Kidney tubule cell (primary cell): ENCODE data around the gene INSYN1.
"Not testable (repeated sequence)": the region's sequence is repeated elsewhere in the genome, so short reads cannot be mapped to it uniquely, and the experiment has no call there.

Source experiments
- DNase-seq: peaks from one replicate; pipeline ENCODE4 v3.0.0-alpha.2; 2018; ENCODE audit warnings: low spot score

Gene INSYN1

DNA sequence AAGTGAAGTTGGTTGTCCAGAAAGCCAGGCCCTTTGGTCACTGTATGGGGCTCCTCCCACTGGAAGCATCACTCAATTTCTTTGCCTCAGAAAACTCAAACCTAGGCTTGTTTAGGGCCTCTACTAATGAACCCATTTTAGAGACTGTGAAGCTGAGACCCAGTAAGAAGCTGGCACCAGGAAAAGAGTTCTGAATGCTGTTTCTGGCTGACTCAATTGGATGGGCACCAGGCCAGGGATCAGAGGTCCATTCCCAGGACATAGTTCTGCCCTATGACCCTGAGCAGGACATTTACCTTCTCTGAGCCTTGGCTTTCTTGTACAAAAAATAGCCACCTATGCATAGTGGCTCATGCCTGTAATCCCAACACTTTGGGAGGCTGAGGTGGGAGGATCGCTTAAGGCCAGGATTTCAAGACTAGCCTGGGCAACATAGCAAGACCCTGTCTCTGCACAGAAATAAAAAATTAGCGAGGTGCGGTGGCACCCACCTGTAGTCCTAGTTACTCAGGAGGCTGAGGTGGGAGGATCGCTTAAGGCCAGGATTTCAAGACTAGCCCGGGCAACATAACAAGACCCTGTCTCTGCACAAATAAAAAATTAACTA, 38.4 kb downstream of the INSYN1 start:
- no peak for DNase-seq

DNA sequence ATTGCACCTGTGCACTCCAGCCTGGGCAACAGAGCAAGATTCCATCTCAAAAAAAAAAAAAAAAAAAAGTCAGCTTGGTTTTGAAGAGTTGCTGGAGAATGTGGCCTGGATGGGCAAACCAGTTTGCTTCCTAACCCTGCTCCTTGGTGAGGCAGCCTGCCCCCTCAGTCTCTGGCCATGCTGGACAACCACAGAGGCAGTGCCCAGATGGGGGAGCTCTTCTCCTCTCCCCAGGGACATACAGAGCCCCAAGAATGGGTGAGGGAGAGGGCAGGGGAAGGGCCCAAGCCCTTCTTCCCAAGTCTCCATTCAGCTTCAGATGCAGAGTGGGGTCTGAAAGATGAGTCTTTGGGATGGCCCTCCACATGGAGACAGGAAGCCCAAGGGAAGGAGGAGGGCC, 41.0 kb downstream of the INSYN1 start:
- no peak for DNase-seq

GRCh38 chr15:73711526-73711925, 41.6 kb downstream of the INSYN1 start:
- no peak for DNase-seq

- no peak for DNase-seq
Measured at GRCh38 chr15:73710321-73710720, 42.8 kb downstream of the INSYN1 start.

- no peak for DNase-seq
Measured at GRCh38 chr15:73709686-73710085, 43.5 kb downstream of the INSYN1 start.

GRCh38 chr15:73709241-73709640, 43.9 kb downstream of the INSYN1 start:
- no peak for DNase-seq

GRCh38 chr15:73708691-73709090, 44.5 kb downstream of the INSYN1 start:
- DNase-seq, result no peak

DNA sequence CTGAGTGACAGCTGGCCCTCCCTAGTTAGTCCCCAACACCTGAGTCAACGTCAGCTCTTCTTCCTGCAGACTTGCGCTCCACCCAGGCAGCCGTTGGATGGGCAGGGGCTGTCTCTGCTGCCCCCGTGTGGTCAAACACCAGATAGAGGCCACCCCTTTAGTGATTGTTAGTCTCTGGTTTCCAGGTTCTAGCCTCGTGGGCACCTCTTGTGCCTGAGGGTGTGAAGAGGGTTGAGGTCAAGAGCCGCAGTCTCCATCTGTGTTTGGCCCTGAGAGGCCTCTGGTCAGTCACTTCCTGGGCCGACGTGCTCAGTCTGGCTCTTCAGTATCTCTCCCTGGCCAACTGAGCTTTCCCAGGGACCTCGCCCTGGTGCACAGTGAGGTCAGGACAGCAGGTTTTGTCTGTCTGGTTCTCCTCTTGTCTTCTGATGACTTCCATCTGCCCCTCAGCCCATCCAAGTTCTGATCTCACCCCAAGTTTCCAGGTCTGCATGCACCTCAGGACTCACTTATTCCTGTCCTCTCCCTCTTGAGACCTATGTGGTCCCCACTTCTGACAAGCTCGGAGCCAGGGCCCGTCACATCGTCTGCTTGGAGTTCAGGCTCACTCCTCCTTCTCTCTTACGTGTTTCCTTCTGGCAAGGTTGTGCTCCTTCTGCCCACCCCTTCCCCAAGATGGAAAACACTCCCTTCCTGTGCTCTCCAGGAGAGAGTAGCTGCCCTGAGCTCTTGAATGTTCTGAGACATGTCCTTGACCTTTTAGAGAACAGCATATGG, 48.1 kb downstream of the INSYN1 start:
- peak; percentile 65 for DNase-seq

GRCh38 chr15:73704142-73704868, 48.8 kb downstream of the INSYN1 start:
- DNase-seq, result not testable (repeated sequence)

DNA sequence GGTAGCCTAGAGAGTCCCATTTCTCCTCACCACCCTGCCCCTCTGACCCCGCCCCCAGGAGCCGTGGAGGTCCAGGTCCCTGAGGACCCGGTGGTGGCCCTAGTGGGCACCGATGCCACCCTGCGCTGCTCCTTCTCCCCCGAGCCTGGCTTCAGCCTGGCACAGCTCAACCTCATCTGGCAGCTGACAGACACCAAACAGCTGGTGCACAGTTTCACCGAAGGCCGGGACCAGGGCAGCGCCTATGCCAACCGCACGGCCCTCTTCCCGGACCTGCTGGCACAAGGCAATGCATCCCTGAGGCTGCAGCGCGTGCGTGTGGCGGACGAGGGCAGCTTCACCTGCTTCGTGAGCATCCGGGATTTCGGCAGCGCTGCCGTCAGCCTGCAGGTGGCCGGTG, 49.5 kb downstream of the INSYN1 start:
- DNase-seq, result not testable (repeated sequence)

- not testable (repeated sequence) for DNase-seq
Measured at GRCh38 chr15:73702311-73703239, 50.6 kb downstream of the INSYN1 start.

GRCh38 chr15:73700041-73700842, 52.9 kb downstream of the INSYN1 start:
- peak; percentile 79 for DNase-seq

- no peak for DNase-seq
Measured at GRCh38 chr15:73699249-73700040, 53.7 kb downstream of the INSYN1 start.

DNA sequence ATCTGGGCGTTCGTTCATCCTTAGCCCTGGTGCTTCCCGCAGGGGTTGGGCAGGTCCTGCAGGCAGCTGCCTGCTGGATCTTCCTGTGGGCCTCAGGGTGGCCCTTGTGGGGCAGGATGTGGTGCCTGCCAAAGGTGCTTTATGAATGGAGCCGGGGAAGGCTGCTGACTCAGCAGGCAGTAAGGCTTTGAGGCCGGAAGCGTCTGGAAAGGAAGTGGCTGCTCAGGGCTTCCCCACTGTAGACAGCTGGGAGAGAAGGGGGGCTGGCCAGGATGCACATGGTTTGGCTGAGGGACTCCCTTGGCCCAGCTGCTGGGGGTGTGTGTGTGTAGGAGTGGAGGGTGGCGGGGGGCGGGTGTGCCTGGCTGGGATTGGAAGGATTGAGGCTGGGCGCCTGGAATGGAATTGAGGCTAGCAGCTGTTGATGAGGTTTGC, 56.1 kb downstream of the INSYN1 start:
- DNase-seq, result peak; percentile 95

- no peak for DNase-seq
Measured at GRCh38 chr15:73696641-73697001, 56.5 kb downstream of the INSYN1 start.

- no peak for DNase-seq
Measured at GRCh38 chr15:73695773-73696640, 57.1 kb downstream of the INSYN1 start.

- no peak for DNase-seq
Measured at GRCh38 chr15:73694419-73694818, 58.7 kb downstream of the INSYN1 start.

DNA sequence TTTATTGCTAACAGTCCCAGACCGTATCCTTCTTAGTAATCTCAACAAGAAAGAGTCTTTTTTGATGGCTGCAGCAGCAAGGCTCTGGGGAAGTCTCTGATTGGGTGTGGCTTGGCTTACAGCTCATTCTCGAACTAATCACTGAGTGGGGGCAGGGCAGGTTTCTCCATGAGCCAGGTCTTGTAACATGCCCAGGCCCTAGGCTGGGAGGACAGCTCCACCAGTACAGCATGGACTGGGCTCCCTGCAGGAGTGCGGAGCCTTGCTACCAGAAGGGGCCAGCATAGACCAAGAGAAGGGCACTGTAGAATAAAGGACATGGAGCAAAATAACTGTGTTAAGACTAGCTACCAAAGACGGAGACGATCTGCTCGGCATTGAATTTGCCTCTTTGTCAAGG, 61.8 kb downstream of the INSYN1 start:
- DNase-seq, result peak; percentile 46

DNA sequence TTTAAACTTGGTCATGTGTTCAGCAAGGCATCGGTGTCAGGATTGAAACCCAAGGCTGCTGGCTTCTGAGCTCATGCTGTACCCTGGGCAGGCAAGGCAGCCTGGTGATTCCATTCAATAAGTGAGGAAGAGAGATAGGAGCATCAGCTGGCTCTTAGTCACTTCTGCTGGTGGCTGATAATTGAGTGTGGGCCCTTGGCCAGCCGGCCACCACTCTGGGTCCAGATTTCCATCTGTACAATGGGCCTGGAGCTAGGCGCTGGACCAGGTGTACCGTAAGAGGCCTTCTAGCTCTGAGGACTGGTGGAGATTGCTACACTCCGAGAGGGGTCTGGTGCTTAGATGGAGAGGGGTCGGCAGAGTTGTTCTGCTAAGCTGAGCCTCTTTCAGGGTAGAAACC, 64.7 kb downstream of the INSYN1 start:
- DNase-seq, result no peak
